ENCODE measurements around the gene JPT1.
"Not testable (repeated sequence)": the region's sequence is repeated elsewhere in the genome, so short reads cannot be mapped to it uniquely, and the experiment has no call there.

The JPT1 gene

DNA sequence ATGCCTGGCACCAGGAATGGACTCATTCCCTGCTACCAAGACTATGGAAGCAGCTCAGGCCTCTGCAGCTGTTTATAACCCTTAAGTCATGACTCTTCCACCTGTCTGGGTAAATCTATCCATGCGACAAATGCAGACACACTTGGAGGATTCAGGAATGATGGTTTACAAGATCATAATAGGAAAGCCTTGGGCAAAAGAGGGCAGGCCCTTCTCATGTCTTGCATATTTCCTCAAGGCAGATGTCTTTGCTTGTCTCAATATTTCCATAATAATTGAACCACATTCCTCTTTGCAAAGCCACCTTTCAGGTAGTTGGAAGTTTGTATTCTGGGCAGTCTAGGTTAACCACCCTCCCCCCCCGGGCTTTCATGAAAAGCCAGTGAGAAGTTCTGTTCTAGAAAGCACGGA lies 884 bp upstream of the JPT1 start:
- DNase-seq: no peak

- DNase-seq: no peak
Observed at GRCh38 chr17:75153780-75154194, 525 bp downstream of the JPT1 start.

GRCh38 chr17:75152922-75153779 lies 1.2 kb downstream of the JPT1 start:
- DNase-seq: no peak

DNA sequence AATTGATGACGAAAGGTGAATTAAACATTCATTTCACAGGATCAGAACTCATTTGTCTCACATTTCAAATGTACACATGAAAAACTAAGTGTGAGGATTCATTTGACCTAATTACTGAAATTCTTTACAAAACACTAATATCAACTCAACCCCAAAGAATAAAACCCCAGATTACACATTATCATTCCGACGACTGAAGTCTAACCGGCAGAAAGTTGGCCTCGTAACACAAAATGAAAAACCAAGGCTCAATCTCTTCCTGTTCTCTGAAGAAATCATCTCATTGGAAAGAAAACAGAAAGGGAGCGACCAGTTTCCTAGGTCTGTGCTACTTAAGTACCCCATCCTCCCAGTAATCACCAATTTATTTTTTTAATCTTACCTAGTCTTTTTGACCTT lies 1.8 kb downstream of the JPT1 start:
- no peak for DNase-seq

- no peak for DNase-seq
Observed at GRCh38 chr17:75151930-75152329, 2.4 kb downstream of the JPT1 start.

DNA sequence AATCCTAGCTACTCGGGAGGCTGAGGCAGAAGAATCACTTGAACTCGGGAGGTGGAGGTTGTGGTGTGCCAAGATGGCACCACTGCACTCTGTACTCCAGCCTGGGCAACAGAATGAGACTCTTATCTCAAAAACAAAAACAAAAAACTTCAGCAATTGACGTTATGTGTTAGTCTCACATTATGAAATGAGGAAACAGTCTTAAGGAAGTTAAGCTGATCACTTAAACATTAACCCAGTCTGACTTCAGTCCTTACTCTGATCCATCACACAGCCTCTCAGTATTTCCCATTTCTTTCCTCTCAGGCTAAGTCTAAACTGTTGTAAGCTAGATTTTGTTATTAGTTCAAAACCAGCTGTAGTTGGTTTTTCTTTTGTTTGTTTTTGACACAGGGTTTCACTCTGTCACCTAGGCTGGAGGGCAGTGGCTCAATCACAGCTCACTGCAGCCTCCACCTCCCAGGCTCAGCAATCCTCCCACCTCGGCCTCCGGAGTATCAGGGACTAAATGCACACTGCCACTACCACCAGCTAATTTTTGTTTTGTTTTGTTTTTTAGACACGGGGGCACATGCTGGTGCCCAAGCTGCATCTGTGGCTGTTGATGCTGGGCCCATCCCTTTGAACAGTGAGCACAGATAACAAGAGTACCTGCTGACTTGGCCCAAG lies 6.3 kb downstream of the JPT1 start:
- no peak for DNase-seq

GRCh38 chr17:75146592-75146991 lies 7.7 kb downstream of the JPT1 start:
- no peak for DNase-seq

- DNase-seq: no peak
Observed at GRCh38 chr17:75144816-75145512, 9.3 kb downstream of the JPT1 start.

GRCh38 chr17:75142236-75142971 lies 11.9 kb downstream of the JPT1 start:
- DNase-seq: no peak

DNA sequence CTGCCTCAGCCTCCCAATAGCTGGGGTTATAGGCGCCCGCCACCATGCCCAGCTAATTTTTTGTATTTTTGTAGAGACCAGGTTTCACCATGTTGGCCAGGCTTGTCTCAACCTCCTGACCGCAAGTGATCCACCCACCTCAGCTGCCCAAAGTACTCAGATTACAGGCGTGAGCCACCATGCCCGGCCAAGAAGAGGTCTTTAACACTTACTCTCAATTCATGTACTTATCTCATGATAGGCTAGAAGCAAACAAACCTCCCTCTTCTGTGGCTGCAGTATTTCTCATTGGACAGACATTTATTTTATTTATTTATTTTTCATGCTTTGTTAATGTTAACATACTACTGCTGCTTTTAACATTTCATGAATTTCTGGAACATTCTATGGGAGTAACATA lies 15.8 kb downstream of the JPT1 start:
- no peak for DNase-seq

- DNase-seq: not testable (repeated sequence)
Observed at GRCh38 chr17:75137762-75138161, 16.6 kb downstream of the JPT1 start.

DNA sequence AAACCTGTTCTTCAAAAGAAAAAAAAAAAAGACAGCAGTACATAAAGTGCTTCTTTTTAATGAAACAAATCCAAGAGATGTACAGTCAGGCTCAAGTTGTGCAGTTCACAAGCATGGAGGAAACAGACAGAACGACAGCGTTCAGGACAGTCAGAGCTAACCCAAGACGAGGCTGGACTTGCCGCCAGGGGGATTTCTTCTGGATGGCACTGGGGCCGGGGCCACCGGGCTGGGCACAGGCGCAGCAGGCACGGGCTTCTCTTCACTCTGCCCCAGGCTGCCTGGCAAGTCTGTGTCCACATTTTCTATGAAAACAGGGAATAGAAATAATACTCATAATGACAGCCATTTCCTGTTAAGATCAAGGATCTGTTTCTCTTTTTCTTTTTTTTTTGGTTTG lies 18.4 kb downstream of the JPT1 start:
- DNase-seq: no peak

DNA sequence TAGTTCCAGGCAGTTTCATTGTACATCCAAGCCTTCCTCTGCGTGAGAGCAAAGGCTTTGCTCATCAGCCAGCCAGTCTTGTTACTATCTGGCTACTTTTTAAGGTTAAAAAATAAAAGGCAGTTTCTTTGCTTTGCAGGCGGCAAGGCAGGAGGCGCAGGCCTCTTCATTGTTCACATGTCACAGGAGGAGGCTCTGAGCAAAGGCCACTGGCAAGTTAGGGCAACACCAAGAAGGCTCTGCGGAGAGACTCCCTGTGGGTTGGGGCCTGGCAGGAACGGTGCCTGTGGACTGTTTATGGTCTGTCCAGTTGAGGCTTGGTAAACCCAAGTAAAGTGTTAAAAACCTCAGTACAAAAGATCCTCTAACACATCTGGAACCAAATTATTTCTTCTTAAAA lies 18.9 kb downstream of the JPT1 start:
- DNase-seq: no peak

DNA sequence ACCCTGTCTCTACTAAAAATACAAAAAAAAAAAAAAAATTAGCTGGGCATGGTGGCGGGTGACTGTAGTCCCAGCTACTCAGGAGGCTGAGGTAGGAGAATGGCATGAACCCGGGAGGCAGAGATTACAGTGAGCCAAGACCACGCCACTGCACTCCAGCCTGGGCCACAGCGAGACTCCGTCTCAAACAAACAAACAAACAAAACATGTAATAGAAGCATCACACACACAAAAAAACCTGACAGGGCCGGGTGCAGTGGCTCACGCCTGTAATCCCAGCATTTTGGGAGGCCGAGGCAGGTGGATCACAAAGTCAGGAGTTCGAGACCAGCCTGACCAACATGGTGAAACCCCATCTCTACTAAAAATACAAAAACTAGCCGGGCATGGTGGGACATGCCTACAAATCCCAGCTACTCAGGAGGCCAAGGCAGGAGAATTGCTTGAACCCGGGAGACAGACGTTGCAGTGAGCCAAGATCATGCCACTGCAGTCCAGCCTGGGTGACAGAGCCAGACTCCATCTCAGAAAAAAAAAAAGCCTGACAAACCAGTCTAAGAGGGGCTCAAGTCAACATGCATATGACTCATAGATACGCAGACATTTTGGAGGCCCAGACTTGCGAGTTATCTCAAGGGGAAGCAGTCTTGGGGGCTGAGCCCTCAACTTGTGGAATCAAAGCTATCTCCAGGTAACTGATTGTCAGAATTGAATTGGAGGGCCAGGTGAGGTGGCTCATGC lies 20.5 kb downstream of the JPT1 start:
- not testable (repeated sequence) for DNase-seq

DNA sequence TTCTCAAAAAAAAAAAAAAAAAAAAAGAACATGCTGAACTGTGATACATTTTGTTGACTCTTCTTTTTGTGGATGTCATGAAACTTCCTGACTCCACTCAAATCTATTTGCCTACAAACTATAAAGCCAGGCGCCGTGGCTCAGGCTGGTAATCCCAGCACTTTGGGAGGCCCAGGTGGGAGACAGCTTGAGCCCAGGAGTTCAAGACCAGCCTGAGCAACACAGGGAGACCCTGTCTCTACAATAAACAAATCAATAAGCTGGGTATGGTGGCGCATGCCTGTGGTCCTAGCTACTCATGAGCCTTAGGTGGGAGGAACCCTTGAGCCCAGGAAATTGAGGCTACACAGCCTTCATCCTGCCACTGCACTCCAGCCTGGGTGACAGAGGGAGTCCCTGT lies 21.3 kb downstream of the JPT1 start:
- DNase-seq: no peak

GRCh38 chr17:75132018-75133000 lies 22.0 kb downstream of the JPT1 start:
- not testable (repeated sequence) for DNase-seq

- DNase-seq: peak; percentile 48
Observed at GRCh38 chr17:75131278-75132017, 22.9 kb downstream of the JPT1 start, which contains the start of gene NT5C. NT5C (minus strand) TSS chr17:75131742; CDS start chr17:75131707, 35 bp downstream.

DNA sequence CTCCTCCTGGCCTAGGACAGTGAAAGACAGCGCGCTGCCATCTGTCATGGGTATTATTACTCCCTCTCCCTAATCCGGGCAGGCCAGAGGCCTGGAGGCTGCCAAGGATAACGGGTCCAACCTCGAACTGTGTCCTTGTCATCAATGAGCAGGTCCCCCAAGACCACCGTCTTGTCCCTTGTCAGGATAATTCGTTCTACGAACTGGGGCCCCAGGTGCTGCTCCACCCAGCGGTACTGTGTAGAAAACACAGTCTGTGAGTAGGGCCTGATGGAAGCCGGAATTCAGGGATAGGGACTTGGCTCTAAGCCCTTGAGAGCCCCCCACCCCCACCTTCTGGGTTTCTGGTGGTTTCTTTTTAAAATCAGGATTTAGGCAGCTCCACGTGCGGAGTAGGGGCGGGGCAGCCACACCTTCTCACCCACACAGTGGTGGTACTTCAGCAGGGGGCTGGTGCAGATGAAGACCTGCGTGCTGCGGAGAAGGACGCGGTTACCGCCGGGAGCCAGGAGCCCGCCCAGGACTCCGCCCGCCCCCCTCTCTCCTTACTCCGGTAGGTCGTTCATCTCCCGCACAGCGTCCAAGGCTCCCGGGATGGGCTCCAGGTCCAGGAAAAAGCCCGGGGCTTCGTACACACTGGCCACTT lies 23.6 kb downstream of the JPT1 start:
- peak; percentile 31 for DNase-seq

GRCh38 chr17:75130059-75130631 lies 24.2 kb downstream of the JPT1 start:
- no peak for DNase-seq

Data from central memory CD4-positive, alpha-beta T cell (primary cell).